SK-N-SH (cell line): ENCODE results near the gene CLN5. TPM values are rescaled to one million over a fixed set of nuclear protein-coding genes. Genes with fewer than 3 reads are reported as not detected.

Experiments
- CTCF ChIA-PET: fragments of 300-600, 350-600 bp; formaldehyde crosslinking; extraction: SDS; loops from one replicate; lab custom pipeline; 2021; lab: Yijun Ruan, JAX
- POLR2A ChIA-PET: fragments of 350-600 bp; sonication (Branson Sonifier 250); formaldehyde crosslinking; extraction: SDS; loops from one replicate; lab custom pipeline; 2020; ENCODE audit warnings: antibody characterized with exemption, inconsistent platforms; lab: Yijun Ruan, JAX
- DNase-seq: peaks from one replicate; pipeline ENCODE4 v3.0.0; 2012
- H2AFZ ChIP-seq: fragments of 200-600 bp; sonication (generic); 2 replicates; pipeline ENCODE4 v1.8.1; 2016; ENCODE audit warnings: antibody characterized with exemption, mild to moderate bottlenecking, low read depth
- H3F3A ChIP-seq: fragments of 200-600 bp; sonication (generic); replicated peaks from 2 replicates; pipeline ENCODE3; 2016; ENCODE audit warnings: antibody characterized with exemption, mild to moderate bottlenecking; ENCODE audit not compliant: insufficient read depth
- H3K27ac ChIP-seq, 2 experiments: fragments of 200-500 bp in 1 of 2; fragments of 200-600 bp in 1 of 2; sonication (Bioruptor generic) in 1 of 2; sonication (generic), shearing (Covaris generic) in 1 of 2; 2 replicates each; pipeline versions ENCODE4 v1.5.1 to v1.6.1; 2014 to 2016; ENCODE audit warnings: low read depth in 2 of 2, inconsistent platforms in 1 of 2, low read length in 1 of 2, mild to moderate bottlenecking in 1 of 2, mixed read lengths in 1 of 2
- H3K27me3 ChIP-seq: fragments of 200-600 bp; sonication (generic), shearing (Covaris generic); 2 replicates; pipeline ENCODE4 v1.6.1; 2016; ENCODE audit warnings: mixed run types; ENCODE audit not compliant: insufficient read depth
- H3K36me3 ChIP-seq, 2 experiments: fragments of 200-500 bp in 1 of 2; fragments of 200-600 bp in 1 of 2; sonication (Bioruptor generic) in 1 of 2; sonication (generic) in 1 of 2; replicated peaks in 1 of 2; 2 replicates each; pipeline versions ENCODE3 to v1.5.1; 2014 to 2016; ENCODE audit warnings: low read length in 1 of 2, mild to moderate bottlenecking in 1 of 2; ENCODE audit not compliant: insufficient read depth in 2 of 2, control insufficient read depth in 1 of 2
- H3K4me1 ChIP-seq, 2 experiments: fragments of 200-500 bp in 1 of 2; fragments of 200-600 bp in 1 of 2; sonication (Bioruptor generic) in 1 of 2; sonication (generic), shearing (Covaris generic) in 1 of 2; 2 replicates each; pipeline versions ENCODE4 v1.5.1 to v1.6.1; 2014 to 2016; ENCODE audit warnings: low read depth in 1 of 2, low read length in 1 of 2, mixed run types in 1 of 2; ENCODE audit not compliant: insufficient read depth in 2 of 2, control insufficient read depth in 1 of 2
- H3K4me2 ChIP-seq: fragments of 200-600 bp; sonication (generic), shearing (Covaris generic); 2 replicates; pipeline ENCODE4 v1.6.1; 2017; ENCODE audit warnings: mixed run types
- H3K4me3 ChIP-seq, 2 experiments: fragments of 200-500 bp in 1 of 2; fragments of 200-600 bp in 1 of 2; sonication (Bioruptor generic) in 1 of 2; sonication (generic), shearing (Covaris generic) in 1 of 2; 2 replicates each; pipeline versions ENCODE4 v1.5.1 to v1.8.1; 2014 to 2016; ENCODE audit warnings: low read depth in 2 of 2, inconsistent platforms in 1 of 2, low read length in 1 of 2, mild to moderate bottlenecking in 1 of 2, mixed read lengths in 1 of 2, moderate library complexity in 1 of 2
- H3K79me2 ChIP-seq: fragments of 200-600 bp; sonication (generic); 2 replicates; pipeline ENCODE4 v1.8.1; 2017; ENCODE audit warnings: mild to moderate bottlenecking; ENCODE audit not compliant: insufficient read depth
- H3K9ac ChIP-seq: fragments of 200-600 bp; sonication (generic); 2 replicates; pipeline ENCODE4 v1.6.1; 2017; ENCODE audit warnings: mixed run types
- H3K9me2 ChIP-seq: fragments of 200-600 bp; sonication (generic); 2 replicates; pipeline ENCODE4 v1.6.1; 2017; ENCODE audit warnings: mixed run types
- H3K9me3 ChIP-seq: fragments of 200-600 bp; sonication (generic); 2 replicates; pipeline ENCODE4 v1.6.1; 2017; ENCODE audit warnings: mixed run types, mild to moderate bottlenecking, moderate library complexity
- H4K20me1 ChIP-seq: fragments of 200-600 bp; sonication (generic); 2 replicates; pipeline ENCODE4 v1.6.1; 2017; ENCODE audit warnings: mild to moderate bottlenecking, mixed run types; ENCODE audit not compliant: insufficient read depth
- ELF1 ChIP-seq: IDR thresholded peaks from 2 replicates; pipeline ENCODE4 v1.4.0; 2012
- EP300 ChIP-seq, 2 experiments: IDR thresholded peaks; 2 replicates each; pipeline versions ENCODE4 v1.4.0 to v1.6.1; 2012; ENCODE audit warnings: borderline replicate concordance in 1 of 2, low read depth in 1 of 2, low read length in 1 of 2
- EZH2phosphoT487 ChIP-seq: fragments of 200-600 bp; sonication (generic); IDR thresholded peaks from 2 replicates; pipeline ENCODE4 v1.6.1; 2017; ENCODE audit warnings: low read depth, mixed run types, mild to moderate bottlenecking, antibody characterized with exemption, moderate library complexity, borderline replicate concordance
- FOSL2 ChIP-seq: IDR thresholded peaks from 2 replicates; pipeline ENCODE4 v1.4.0; 2012; ENCODE audit warnings: low read depth, mild to moderate bottlenecking, moderate library complexity, borderline replicate concordance
- FOXM1 ChIP-seq: IDR thresholded peaks from 2 replicates; pipeline ENCODE4 v1.4.0; 2012; ENCODE audit warnings: low read depth, mild to moderate bottlenecking
- GABPA ChIP-seq: IDR thresholded peaks from 2 replicates; pipeline ENCODE4 v1.4.0; 2012; ENCODE audit warnings: low read depth, mild to moderate bottlenecking
- GATA2 ChIP-seq: sonication (generic); formaldehyde crosslinking; IDR thresholded peaks from 2 replicates; pipeline ENCODE4 v1.5.0; 2020; ENCODE audit warnings: mild to moderate bottlenecking, missing genetic modification reagents
- IRF3 ChIP-seq: fragments of 150-350 bp; IDR thresholded peaks from 2 replicates; pipeline ENCODE4 v1.6.1; 2016; ENCODE audit warnings: mild to moderate bottlenecking, low read depth, low read length
- JUND ChIP-seq: IDR thresholded peaks from 2 replicates; pipeline ENCODE4 v1.4.0; 2012
- MAX ChIP-seq: IDR thresholded peaks from 2 replicates; pipeline ENCODE4 v1.4.0; 2012; ENCODE audit warnings: low read depth
- MXI1 ChIP-seq: IDR thresholded peaks from 2 replicates; pipeline ENCODE4 v1.6.1; 2012; ENCODE audit warnings: mild to moderate bottlenecking, low read depth, low read length, improper control_type of control experiment
- NRF1 ChIP-seq: IDR thresholded peaks from 2 replicates; pipeline ENCODE4 v1.6.1; 2012; ENCODE audit warnings: low read depth, mild to moderate bottlenecking, low read length
- PBX3 ChIP-seq: IDR thresholded peaks from 2 replicates; pipeline ENCODE4; 2012
- POLR2AphosphoS5 ChIP-seq: IDR thresholded peaks from 2 replicates; pipeline ENCODE4 v1.6.1; 2012; ENCODE audit warnings: low read depth, low read length
- SIN3A ChIP-seq: IDR thresholded peaks from 2 replicates; pipeline ENCODE4 v1.6.1; 2012; ENCODE audit warnings: low read depth, mild to moderate bottlenecking, low read length, moderate library complexity, borderline replicate concordance
- TAF1 ChIP-seq: IDR thresholded peaks from 2 replicates; pipeline ENCODE4 v1.6.1; 2012; ENCODE audit warnings: low read depth, mild to moderate bottlenecking, low read length, moderate library complexity, borderline replicate concordance
- TEAD4 ChIP-seq: IDR thresholded peaks from 2 replicates; pipeline ENCODE4 v1.4.0; 2012; ENCODE audit warnings: mild to moderate bottlenecking, borderline replicate concordance; ENCODE audit not compliant: insufficient read depth
- USF2 ChIP-seq: fragments of 150-350 bp; IDR thresholded peaks from 2 replicates; pipeline ENCODE4 v1.6.1; 2017; ENCODE audit warnings: antibody characterized with exemption, low read length, low read depth, borderline replicate concordance
- YY1 ChIP-seq: IDR thresholded peaks from 2 replicates; pipeline ENCODE4 v1.4.0; 2012; ENCODE audit warnings: low read depth, mild to moderate bottlenecking
- ZBTB33 ChIP-seq: IDR thresholded peaks from 2 replicates; pipeline ENCODE4 v1.4.0; 2012; ENCODE audit warnings: low read depth, borderline replicate concordance
- whole genome bisulfite sequencing: methylation state at CpG from one replicate; pipeline ENCODE4 v1.1.6; 2017; ENCODE audit warnings: low lambda C conversion rate; 5-methylcytosine and 5-hydroxymethylcytosine counted together
- polyA plus RNA-seq, 3 experiments: library from polyadenylated mRNA; depleted of rRNA; stranded (reverse); fragments of >200 nt; gene quantifications; 2 replicates each; pipeline ENCODE4 v1.2.3, GENCODE V29; 2012

CLN5 gene
- polyA plus RNA-seq, 1 of the 3 experiments (the other 2 are of a cell fraction), result 11.6 TPM

GRCh38 chr13:77026255-77026860 lies 34.5 kb downstream of the CLN5 start:
- ChIA-PET POLR2A (interaction anchor here (0.6 to 1.0 kb wide), 2 partner anchors 26 to 301 kb away, joined by 3 read pairs; partner anchors contain the start of gene MYCBP2), CTCF (interaction anchor here (0.5 to 2.4 kb wide), 3 partner anchors 25 to 452 kb away, joined by 3 to 18 read pairs (median 4); no protein-coding TSS in a partner anchor)
- H3K9me3 ChIP-seq, result no peaks in the 10 kb centered on the region
- peak overlapping the region; percentile 98 for H3K9ac ChIP-seq
- no peaks in the 10 kb centered on the region for H3K27me3 ChIP-seq
- H3K27ac ChIP-seq, result peak overlapping the region; percentile 82 to 89
- H3K4me3 ChIP-seq, result peak overlapping the region; percentile 87 to 92
- peak; percentile 83 for DNase-seq
- peak overlapping the region; percentile 74 for H3K4me2 ChIP-seq
- H3K9me2 ChIP-seq, result no peaks in the 10 kb centered on the region
- H2AFZ ChIP-seq, result peak overlapping the region; percentile 67; the same call in 1 of the 2 replicates
- 4% methylated on average over 14 of the region's 62 CpGs for WGBS
- peaks cover 50% of the 10 kb centered on the region for H4K20me1 ChIP-seq
- H3K79me2 ChIP-seq, result peaks cover 50% of the 10 kb centered on the region
- H3K36me3 ChIP-seq, result peaks cover 3 to 5% of the 10 kb centered on the region in 2 experiments
- TF ChIP-seq GATA2 (CRISPR knock-in tag) (no peak), MAX (peak; percentile 84), IRF3 (no peak), EZH2phosphoT487 (no peak), FOSL2 (no peak), NRF1 (no peak), FOXM1 (no peak), ELF1 (no peak), MXI1 (peak; percentile 95), POLR2AphosphoS5 (no peak), SIN3A (peak; percentile 88)
- peaks cover 15% of the 10 kb centered on the region for H3F3A ChIP-seq
- H3K4me1 ChIP-seq, result peaks cover 9 to 18% of the 10 kb centered on the region in 2 experiments; a peak in 3 of 4 replicates

- peaks cover 15% of the 10 kb centered on the region for H3F3A ChIP-seq
- H3K27ac ChIP-seq, result peak within 1 kb of the TSS; percentile 82 to 92
- H3K4me1 ChIP-seq, result peaks cover 9 to 18% of the 10 kb centered on the region in 2 experiments; a peak in 3 of 4 replicates
- H3K79me2 ChIP-seq, result peaks cover 44% of the 10 kb centered on the region
- H3K27me3 ChIP-seq, result no peaks in the 10 kb centered on the region
- peak within 1 kb of the TSS; percentile 87 to 92 for H3K4me3 ChIP-seq
- POLR2A ChIA-PET, result interaction anchor here (0.6 to 1.0 kb wide), 2 partner anchors 25 to 300 kb away, joined by 3 read pairs; partner anchors contain the start of gene MYCBP2
- H4K20me1 ChIP-seq, result peaks cover 43% of the 10 kb centered on the region
- peak within 1 kb of the TSS; percentile 74 for H3K4me2 ChIP-seq
- H2AFZ ChIP-seq, result peak within 1 kb of the TSS; percentile 86
- H3K9ac ChIP-seq, result peak within 1 kb of the TSS; percentile 98
- 1% methylated on average over 15 of the region's 74 CpGs for WGBS
- CTCF ChIA-PET, result interaction anchor here (0.5 to 2.4 kb wide), 3 partner anchors 25 to 451 kb away, joined by 3 to 18 read pairs (median 4); no protein-coding TSS in a partner anchor
- no peaks in the 10 kb centered on the region for H3K9me3 ChIP-seq
- H3K36me3 ChIP-seq, result no peaks in the 10 kb centered on the region
- H3K9me2 ChIP-seq, result no peaks in the 10 kb centered on the region
- DNase-seq, result peak; percentile 97
- TF ChIP-seq TEAD4, result no peak
- TF ChIP-seq GATA2 (CRISPR knock-in tag), result no peak
- TF ChIP-seq TAF1, result peak; percentile 53
- TF ChIP-seq PBX3, result no peak
- TF ChIP-seq GABPA, result no peak
- TF ChIP-seq USF2, result no peak
- TF ChIP-seq EP300 (IDR thresholded peaks at IDR 0.05; ENCODE audit: borderline replicate concordance in 1 of 2, low read depth in 1 of 2, low read length in 1 of 2), result no peak
- no peak for TF ChIP-seq JUND
- 0 out of 2 replicates have a peak, but pooled peaks have one; percentile 19 for TF ChIP-seq MXI1
- no peak for TF ChIP-seq NRF1
- peak; percentile 85 for TF ChIP-seq YY1
- no peak for TF ChIP-seq ZBTB33
These were observed 35.2 kb downstream of the CLN5 start, which contains the start of gene FBXL3 for GRCh38 chr13:77026861-77027621. TSS of gene FBXL3 (minus strand) at chr13:77027159. CDS start at chr13:77021860, 5,299 bp downstream.
